ENCODE results near the gene SLC38A4.

Gene SLC38A4

DNA sequence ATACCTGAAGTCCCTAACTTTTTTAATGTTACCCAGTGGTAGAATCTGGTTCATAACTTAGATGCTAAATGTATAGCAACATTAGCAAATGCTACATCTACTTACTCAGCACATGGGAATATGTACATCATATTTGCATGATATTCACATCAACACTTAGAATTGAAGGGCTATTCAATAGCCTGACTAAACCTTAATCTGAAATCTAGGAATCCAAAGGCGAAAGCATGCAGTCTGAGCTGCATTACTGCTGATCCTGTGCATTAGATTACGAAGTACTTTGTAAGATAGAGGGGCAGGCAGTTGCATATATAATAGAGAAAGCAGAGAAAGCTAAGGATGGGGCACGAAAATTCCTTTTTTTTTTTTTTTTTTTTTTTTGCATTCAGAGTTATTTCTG is 40.4 kb downstream of the SLC38A4 start:
- no peak overlapping the region for H2BK12ac ChIP-seq (ENCODE audit: low read length)

DNA sequence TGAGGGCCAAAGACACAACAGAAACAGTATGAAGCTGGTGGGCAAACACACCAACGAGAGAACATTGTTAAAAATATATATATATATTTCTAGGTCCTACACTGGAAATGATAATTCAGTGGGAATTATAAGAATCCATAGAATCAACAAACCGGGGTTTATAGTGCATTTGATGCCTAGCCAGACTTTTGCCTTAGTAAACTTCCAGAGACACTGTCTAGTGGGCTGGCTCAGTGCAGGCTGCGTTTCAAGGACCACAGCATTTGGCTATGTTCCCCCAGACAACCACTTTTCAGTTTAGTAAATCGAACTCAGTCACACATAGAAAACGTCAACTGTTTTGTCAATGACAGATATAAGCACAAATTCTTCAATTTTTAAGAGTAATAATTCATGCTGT is 41.9 kb downstream of the SLC38A4 start:
- no peak overlapping the region for H4K91ac ChIP-seq (ENCODE audit: low read depth, low read length, poor library complexity)
- no CpG with 5 or more reads among the region's 5 CpGs for WGBS, 2 donors (ENCODE audit: extremely low coverage in 2 of 2, insufficient read length in 2 of 2, insufficient replicate concordance in 1 of 2)
- H3K9ac ChIP-seq (ENCODE audit: low read depth, low read length, poor library complexity) = no peak overlapping the region
- H2BK120ac ChIP-seq (ENCODE audit: low read depth, low read length) = no peak overlapping the region
- H3K4me1 ChIP-seq (ENCODE audit: control insufficient read depth in 2 of 2, insufficient read depth in 1 of 2, low read depth in 1 of 2, low read length in 2 of 2) = no peaks in the 10 kb centered on the region
- H2BK5ac ChIP-seq (ENCODE audit: low read length) = no peak overlapping the region
- no peak overlapping the region for H4K8ac ChIP-seq (ENCODE audit: low read depth, low read length)
- no peak overlapping the region for H2BK12ac ChIP-seq (ENCODE audit: low read length)
- no peaks in the 10 kb centered on the region for H3K79me1 ChIP-seq (ENCODE audit: low read depth, low read length)
- H3K27me3 ChIP-seq (ENCODE audit: control insufficient read depth in 3 of 3, insufficient read depth in 3 of 3, low read depth in 1 of 3, low read length in 3 of 3) = no peaks in the 10 kb centered on the region
- H3K36me3 ChIP-seq (replicated peaks in 1 of 2; ENCODE audit: control insufficient read depth in 2 of 2, insufficient read depth in 2 of 2, low read length in 2 of 2) = no peaks in the 10 kb centered on the region
- H3K4me3 ChIP-seq (ENCODE audit: low read length in 2 of 2) = no peak overlapping the region
- no peak overlapping the region for H2BK15ac ChIP-seq (ENCODE audit: low read length)
- no peak overlapping the region for H3K27ac ChIP-seq (replicated peaks; ENCODE audit: low read length)
- H2AFZ ChIP-seq (ENCODE audit: low read length) = no peak overlapping the region
- no peaks in the 10 kb centered on the region for H3K9me3 ChIP-seq (replicated peaks in 1 of 2; ENCODE audit: control insufficient read depth in 2 of 2, insufficient read depth in 1 of 2, low read depth in 1 of 2, low read length in 2 of 2)
- DNase-seq (ENCODE audit: low spot score) = no peak
- H3K4ac ChIP-seq (ENCODE audit: low read length) = no peak overlapping the region
- no peak overlapping the region for H3K18ac ChIP-seq (ENCODE audit: low read length)
- H3K23ac ChIP-seq (ENCODE audit: low read depth, low read length, poor library complexity) = no peak overlapping the region
- H3K14ac ChIP-seq (ENCODE audit: low read length) = no peak overlapping the region
- H2AK5ac ChIP-seq (ENCODE audit: low read depth, low read length) = no peak overlapping the region
- no peak overlapping the region for H3K4me2 ChIP-seq (ENCODE audit: insufficient read depth, low read length, poor library complexity, severe bottlenecking)

More for the DNA sequence above, 40.4 kb downstream of the SLC38A4 start:
- Histone ChIP-seq H2AFZ (ENCODE audit: low read length) (no peak overlapping the region), H3K4me2 (ENCODE audit: insufficient read depth, low read length, poor library complexity, severe bottlenecking) (no peak overlapping the region), H3K79me1 (ENCODE audit: low read depth, low read length) (no peaks in the 10 kb centered on the region), H4K8ac (ENCODE audit: low read depth, low read length) (no peak overlapping the region), H3K27me3 (ENCODE audit: control insufficient read depth in 3 of 3, insufficient read depth in 3 of 3, low read depth in 1 of 3, low read length in 3 of 3) (no peaks in the 10 kb centered on the region), H3K14ac (ENCODE audit: low read length) (no peak overlapping the region), H3K9me3 (replicated peaks in 1 of 2; ENCODE audit: control insufficient read depth in 2 of 2, insufficient read depth in 1 of 2, low read depth in 1 of 2, low read length in 2 of 2) (no peaks in the 10 kb centered on the region), H2BK120ac (ENCODE audit: low read depth, low read length) (no peak overlapping the region), H3K36me3 (replicated peaks in 1 of 2; ENCODE audit: control insufficient read depth in 2 of 2, insufficient read depth in 2 of 2, low read length in 2 of 2) (no peaks in the 10 kb centered on the region), H2AK5ac (ENCODE audit: low read depth, low read length) (no peak overlapping the region), H3K4ac (ENCODE audit: low read length) (no peak overlapping the region), H2BK5ac (ENCODE audit: low read length) (no peak overlapping the region), H3K9ac (ENCODE audit: low read depth, low read length, poor library complexity) (no peak overlapping the region), H4K91ac (ENCODE audit: low read depth, low read length, poor library complexity) (no peak overlapping the region), H3K4me1 (ENCODE audit: control insufficient read depth in 2 of 2, insufficient read depth in 1 of 2, low read depth in 1 of 2, low read length in 2 of 2) (no peaks in the 10 kb centered on the region), H3K27ac (replicated peaks; ENCODE audit: low read length) (no peak overlapping the region), H3K23ac (ENCODE audit: low read depth, low read length, poor library complexity) (no peak overlapping the region), H2BK15ac (ENCODE audit: low read length) (no peak overlapping the region), H3K4me3 (ENCODE audit: low read length in 2 of 2) (no peak overlapping the region), H3K18ac (ENCODE audit: low read length) (no peak overlapping the region)
- no CpG with 5 or more reads among the region's 3 CpGs for WGBS, 2 donors (ENCODE audit: extremely low coverage in 2 of 2, insufficient read length in 2 of 2, insufficient replicate concordance in 1 of 2)
- no peak for DNase-seq (ENCODE audit: low spot score)

DNA sequence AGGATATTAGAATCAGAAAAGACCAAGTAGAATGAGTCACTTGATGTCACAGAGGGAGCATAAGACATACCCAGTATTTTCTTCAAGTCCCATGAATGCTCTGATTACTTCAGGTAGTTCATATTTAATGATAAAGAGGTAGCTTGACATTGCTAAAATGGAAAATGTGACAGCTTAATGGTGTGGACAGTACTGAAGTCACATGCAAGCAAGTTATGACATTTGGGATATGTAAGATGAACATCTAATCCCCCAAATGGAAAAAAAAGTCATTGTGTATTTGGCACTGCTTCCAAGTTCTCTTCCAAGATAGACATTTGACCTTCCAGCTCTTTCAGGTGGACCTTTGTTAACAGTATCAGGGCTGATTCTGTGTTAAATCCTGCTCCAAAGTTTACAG is 45.9 kb downstream of the SLC38A4 start:
- H3K4ac ChIP-seq (ENCODE audit: low read length) = no peak overlapping the region
- no peak overlapping the region for H2BK12ac ChIP-seq (ENCODE audit: low read length)
- H2AFZ ChIP-seq (ENCODE audit: low read length) = no peak overlapping the region
- no peak overlapping the region for H4K8ac ChIP-seq (ENCODE audit: low read depth, low read length)
- no peak overlapping the region for H2BK120ac ChIP-seq (ENCODE audit: low read depth, low read length)
- no peak overlapping the region for H3K14ac ChIP-seq (ENCODE audit: low read length)
- no peaks in the 10 kb centered on the region for H3K79me1 ChIP-seq (ENCODE audit: low read depth, low read length)
- H4K91ac ChIP-seq (ENCODE audit: low read depth, low read length, poor library complexity) = no peak overlapping the region
- no peak overlapping the region for H2BK5ac ChIP-seq (ENCODE audit: low read length)
- no peak overlapping the region for H3K4me3 ChIP-seq (ENCODE audit: low read length in 2 of 2)
- H3K18ac ChIP-seq (ENCODE audit: low read length) = no peak overlapping the region
- H3K9me3 ChIP-seq (replicated peaks in 1 of 2; ENCODE audit: control insufficient read depth in 2 of 2, insufficient read depth in 1 of 2, low read depth in 1 of 2, low read length in 2 of 2) = no peaks in the 10 kb centered on the region
- H3K9ac ChIP-seq (ENCODE audit: low read depth, low read length, poor library complexity) = no peak overlapping the region
- no peak overlapping the region for H2AK5ac ChIP-seq (ENCODE audit: low read depth, low read length)
- H3K27ac ChIP-seq (replicated peaks; ENCODE audit: low read length) = no peak overlapping the region
- H3K23ac ChIP-seq (ENCODE audit: low read depth, low read length, poor library complexity) = no peak overlapping the region
- no peaks in the 10 kb centered on the region for H3K4me1 ChIP-seq (ENCODE audit: control insufficient read depth in 2 of 2, insufficient read depth in 1 of 2, low read depth in 1 of 2, low read length in 2 of 2)
- no peak overlapping the region for H2BK15ac ChIP-seq (ENCODE audit: low read length)
- peaks cover 0 to 2% of the 10 kb centered on the region in 2 donors for H3K36me3 ChIP-seq (replicated peaks in 1 of 2; ENCODE audit: control insufficient read depth in 2 of 2, insufficient read depth in 2 of 2, low read length in 2 of 2)
- no peak overlapping the region for H3K4me2 ChIP-seq (ENCODE audit: insufficient read depth, low read length, poor library complexity, severe bottlenecking)
- no peaks in the 10 kb centered on the region for H3K27me3 ChIP-seq (ENCODE audit: control insufficient read depth in 3 of 3, insufficient read depth in 3 of 3, low read depth in 1 of 3, low read length in 3 of 3)
- DNase-seq (ENCODE audit: low spot score) = no peak

DNA sequence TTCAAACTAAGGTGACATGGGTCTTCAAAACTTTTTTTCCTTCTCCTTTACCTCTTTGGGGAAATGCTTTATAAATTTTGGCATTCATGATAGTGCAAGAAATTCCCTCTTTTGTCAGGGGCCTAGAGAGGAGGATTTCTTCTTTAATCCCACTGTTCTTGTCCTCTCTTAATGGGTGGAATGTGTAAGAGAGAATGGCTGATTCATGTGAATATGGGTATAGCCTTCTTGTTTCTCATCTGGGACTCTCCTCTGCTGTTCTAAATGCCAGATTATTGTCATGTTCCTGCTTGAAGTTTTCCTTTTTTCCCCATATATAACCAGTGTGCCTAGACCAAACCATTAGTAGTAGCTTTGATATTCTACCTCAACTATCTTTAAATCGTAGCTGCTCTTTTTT is 46.7 kb downstream of the SLC38A4 start:
- Histone ChIP-seq H2BK5ac (ENCODE audit: low read length) (no peak overlapping the region), H4K91ac (ENCODE audit: low read depth, low read length, poor library complexity) (no peak overlapping the region), H3K4me3 (ENCODE audit: low read length in 2 of 2) (no peak overlapping the region), H4K8ac (ENCODE audit: low read depth, low read length) (no peak overlapping the region), H3K27ac (replicated peaks; ENCODE audit: low read length) (no peak overlapping the region), H3K36me3 (replicated peaks in 1 of 2; ENCODE audit: control insufficient read depth in 2 of 2, insufficient read depth in 2 of 2, low read length in 2 of 2) (peaks cover 0 to 2% of the 10 kb centered on the region in 2 donors), H3K9me3 (replicated peaks in 1 of 2; ENCODE audit: control insufficient read depth in 2 of 2, insufficient read depth in 1 of 2, low read depth in 1 of 2, low read length in 2 of 2) (no peaks in the 10 kb centered on the region), H2BK12ac (ENCODE audit: low read length) (no peak overlapping the region), H2BK15ac (ENCODE audit: low read length) (no peak overlapping the region), H3K18ac (ENCODE audit: low read length) (no peak overlapping the region), H3K79me1 (ENCODE audit: low read depth, low read length) (no peaks in the 10 kb centered on the region), H3K4me1 (ENCODE audit: control insufficient read depth in 2 of 2, insufficient read depth in 1 of 2, low read depth in 1 of 2, low read length in 2 of 2) (no peaks in the 10 kb centered on the region), H3K27me3 (ENCODE audit: control insufficient read depth in 3 of 3, insufficient read depth in 3 of 3, low read depth in 1 of 3, low read length in 3 of 3) (no peaks in the 10 kb centered on the region), H3K14ac (ENCODE audit: low read length) (no peak overlapping the region), H2BK120ac (ENCODE audit: low read depth, low read length) (no peak overlapping the region), H3K4ac (ENCODE audit: low read length) (no peak overlapping the region), H3K4me2 (ENCODE audit: insufficient read depth, low read length, poor library complexity, severe bottlenecking) (no peak overlapping the region), H2AFZ (ENCODE audit: low read length) (no peak overlapping the region), H2AK5ac (ENCODE audit: low read depth, low read length) (no peak overlapping the region), H3K23ac (ENCODE audit: low read depth, low read length, poor library complexity) (no peak overlapping the region), H3K9ac (ENCODE audit: low read depth, low read length, poor library complexity) (no peak overlapping the region)
- no peak for DNase-seq (ENCODE audit: low spot score)
- no CpG with 5 or more reads among the region's 1 CpG for WGBS, 2 donors (ENCODE audit: extremely low coverage in 2 of 2, insufficient read length in 2 of 2, insufficient replicate concordance in 1 of 2)
